HepG2 (cell line): ENCODE results near the gene BSND.

ENCODE experiments used
- BRF2 ChIP-seq: sonication (generic); formaldehyde crosslinking; IDR thresholded peaks from 2 replicates; pipeline ENCODE4 v1.8.1; 2022; ENCODE audit warnings: mild to moderate bottlenecking, missing genetic modification reagents
- EHMT2 ChIP-seq: fragments of 200-600 bp; sonication (generic); IDR thresholded peaks from 2 replicates; pipeline ENCODE4 v1.7.0; 2017; ENCODE audit warnings: antibody characterized with exemption, low read depth, low read length, borderline replicate concordance
- EP300 ChIP-seq, 3 experiments: sonication (generic) in 1 of 3; formaldehyde crosslinking in 1 of 3; IDR thresholded peaks; 2 replicates each; pipeline versions ENCODE4 v1.5.1 to v1.6.1; 2011 to 2020; ENCODE audit warnings: low read depth in 2 of 3, low read length in 2 of 3, borderline replicate concordance in 1 of 3, improper control_type of control experiment in 1 of 3, mild to moderate bottlenecking in 1 of 3, missing genetic modification reagents in 1 of 3, moderate library complexity in 1 of 3
- GABPA ChIP-seq, 2 experiments: IDR thresholded peaks; 2 replicates each; pipeline ENCODE4 v1.6.1; 2011 to 2016; ENCODE audit warnings: low read depth in 2 of 2, low read length in 1 of 2, missing biosample characterization in 1 of 2, missing genetic modification characterization in 1 of 2
- MATR3 ChIP-seq: sonication (generic); formaldehyde crosslinking; IDR thresholded peaks from 2 replicates; pipeline ENCODE4 v1.4.0; 2020; ENCODE audit warnings: missing genetic modification reagents
- MAX ChIP-seq: IDR thresholded peaks from 2 replicates; pipeline ENCODE4 v1.6.1; 2012; ENCODE audit warnings: inconsistent platforms
- MYC ChIP-seq: sonication (generic); formaldehyde crosslinking; IDR thresholded peaks from 2 replicates; pipeline ENCODE4 v1.9.0; 2021; ENCODE audit warnings: missing genetic modification reagents, borderline replicate concordance
- POGK ChIP-seq: sonication (generic); formaldehyde crosslinking; conservative IDR thresholded peaks from 2 replicates; pipeline ENCODE4 v1.8.0; 2022; ENCODE audit warnings: mild to moderate bottlenecking, moderate library complexity, missing genetic modification reagents
- POLR2AphosphoS5 ChIP-seq: IDR thresholded peaks from 2 replicates; pipeline ENCODE4 v1.6.1; 2012; ENCODE audit warnings: low read depth, low read length
- REST ChIP-seq, 2 experiments: IDR thresholded peaks; 2 replicates each; pipeline ENCODE4 v1.6.1; 2011 to 2012; ENCODE audit warnings: low read length in 2 of 2, borderline replicate concordance in 1 of 2, low read depth in 1 of 2, mild to moderate bottlenecking in 1 of 2, moderate library complexity in 1 of 2
- SIN3A ChIP-seq: IDR thresholded peaks from 2 replicates; pipeline ENCODE4 v1.6.1; 2011; ENCODE audit warnings: low read depth, mild to moderate bottlenecking, control low read depth, low read length, borderline replicate concordance
- TF ChIP-seq, protein P1 (sequence below): sonication (generic); formaldehyde crosslinking; IDR thresholded peaks from 2 replicates; pipeline ENCODE4 v1.5.0; 2020; ENCODE audit warnings: mild to moderate bottlenecking, missing genetic modification reagents, moderate library complexity

DNA sequence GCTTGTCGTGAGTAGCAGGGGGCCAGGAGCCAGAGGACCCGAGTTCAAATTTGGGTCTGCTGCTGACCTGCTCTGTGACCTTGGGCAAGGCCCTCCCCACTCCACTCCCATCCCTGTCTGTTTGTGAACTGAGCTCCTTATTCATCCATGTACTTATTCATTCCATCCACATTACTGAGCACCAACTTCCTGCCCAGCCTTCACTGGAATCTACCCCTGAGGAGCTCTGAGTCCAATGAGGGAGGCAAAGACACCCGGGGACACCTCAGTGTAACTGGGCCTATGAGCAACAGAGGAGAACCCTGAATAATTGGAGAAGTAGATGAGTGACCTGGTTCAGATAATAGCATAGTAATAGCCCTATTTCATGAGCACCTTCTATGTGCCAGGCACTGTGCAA is 8.9 kb downstream of the BSND start:
- TF ChIP-seq BRF2 (CRISPR knock-in tag) = no peak
- no peak for TF ChIP-seq EHMT2
- TF ChIP-seq SIN3A = no peak
- no peak for TF ChIP-seq REST (IDR thresholded peaks at IDR 0.05; ENCODE audit: borderline replicate concordance in 1 of 2, low read depth in 1 of 2, low read length in 2 of 2)
- TF ChIP-seq, protein P1, sequence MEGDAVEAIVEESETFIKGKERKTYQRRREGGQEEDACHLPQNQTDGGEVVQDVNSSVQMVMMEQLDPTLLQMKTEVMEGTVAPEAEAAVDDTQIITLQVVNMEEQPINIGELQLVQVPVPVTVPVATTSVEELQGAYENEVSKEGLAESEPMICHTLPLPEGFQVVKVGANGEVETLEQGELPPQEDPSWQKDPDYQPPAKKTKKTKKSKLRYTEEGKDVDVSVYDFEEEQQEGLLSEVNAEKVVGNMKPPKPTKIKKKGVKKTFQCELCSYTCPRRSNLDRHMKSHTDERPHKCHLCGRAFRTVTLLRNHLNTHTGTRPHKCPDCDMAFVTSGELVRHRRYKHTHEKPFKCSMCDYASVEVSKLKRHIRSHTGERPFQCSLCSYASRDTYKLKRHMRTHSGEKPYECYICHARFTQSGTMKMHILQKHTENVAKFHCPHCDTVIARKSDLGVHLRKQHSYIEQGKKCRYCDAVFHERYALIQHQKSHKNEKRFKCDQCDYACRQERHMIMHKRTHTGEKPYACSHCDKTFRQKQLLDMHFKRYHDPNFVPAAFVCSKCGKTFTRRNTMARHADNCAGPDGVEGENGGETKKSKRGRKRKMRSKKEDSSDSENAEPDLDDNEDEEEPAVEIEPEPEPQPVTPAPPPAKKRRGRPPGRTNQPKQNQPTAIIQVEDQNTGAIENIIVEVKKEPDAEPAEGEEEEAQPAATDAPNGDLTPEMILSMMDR (CRISPR knock-in tag) = no peak
- no peak for TF ChIP-seq GABPA (IDR thresholded peaks at IDR 0.05; ENCODE audit: low read depth, low read length)
- TF ChIP-seq GABPA (CRISPR knock-in tag; IDR thresholded peaks at IDR 0.05; ENCODE audit: low read depth) = no peak
- TF ChIP-seq POLR2AphosphoS5 = no peak
- TF ChIP-seq EP300 (IDR thresholded peaks at IDR 0.05; ENCODE audit: low read depth in 2 of 2, low read length in 2 of 2) = no peak
- no peak for TF ChIP-seq EP300 (CRISPR knock-in tag; IDR thresholded peaks at IDR 0.05; ENCODE audit: borderline replicate concordance)
- TF ChIP-seq POGK (CRISPR knock-in tag) = no peak
- no peak for TF ChIP-seq MATR3
- no peak for TF ChIP-seq MAX
- no peak for TF ChIP-seq MYC
